Measurements from ENCODE around the gene RXRB. TPM values are rescaled to one million over a fixed set of nuclear protein-coding genes. Genes with fewer than 3 reads are reported as not detected.

Gene RXRB
- polyA plus RNA-seq, 12 donors, result 33.8 to 70.0 (median 37.7) TPM; not detected in 1

GRCh38 chr6:33213166-33213988 is 12.9 kb upstream of the RXRB start:
- DNase-seq, result no peak

- DNase-seq, result no peak
These were observed 12.3 kb upstream of the RXRB start for GRCh38 chr6:33212857-33213165.

- no peak for DNase-seq
These were observed 11.4 kb upstream of the RXRB start for GRCh38 chr6:33211666-33212422.

GRCh38 chr6:33211136-33211535 is 10.7 kb upstream of the RXRB start:
- no peak for DNase-seq

GRCh38 chr6:33209856-33210255 is 9.4 kb upstream of the RXRB start:
- no peak for DNase-seq

- DNase-seq, result peak; percentile 87
These were observed 7.9 kb upstream of the RXRB start, which contains the start of gene RING1 for GRCh38 chr6:33208091-33208967. TSS of gene RING1 (plus strand) at chr6:33208500. CDS start at chr6:33208823, 323 bp downstream.

GRCh38 chr6:33207552-33208090 is 7.2 kb upstream of the RXRB start:
- DNase-seq, result peak; percentile 71

GRCh38 chr6:33206864-33207551 is 6.5 kb upstream of the RXRB start:
- DNase-seq, result no peak

GRCh38 chr6:33206027-33206863 is 5.8 kb upstream of the RXRB start:
- no peak for DNase-seq

- DNase-seq, result no peak
These were observed 4.9 kb upstream of the RXRB start for GRCh38 chr6:33205191-33206026.

- peak; percentile 92 for DNase-seq
These were observed 4.1 kb upstream of the RXRB start, which contains the start of gene HSD17B8 for GRCh38 chr6:33204415-33205190. TSS of gene HSD17B8 (plus strand) at chr6:33204655. CDS start at chr6:33204669, 14 bp downstream.

- DNase-seq, result no peak
These were observed 3.6 kb upstream of the RXRB start for GRCh38 chr6:33204165-33204414.

GRCh38 chr6:33203443-33204164 is 3.1 kb upstream of the RXRB start:
- no peak for DNase-seq

- DNase-seq, result no peak
These were observed 2.3 kb upstream of the RXRB start for GRCh38 chr6:33202799-33203198.

GRCh38 chr6:33201935-33202334 is 1.5 kb upstream of the RXRB start:
- no peak for DNase-seq

GRCh38 chr6:33201147-33201545 is 681 bp upstream of the RXRB start:
- no peak for DNase-seq

- DNase-seq, result peak; percentile 52
These were observed 712 bp downstream of the RXRB start for GRCh38 chr6:33199687-33200218.
